ENCODE results near the gene RHOB. TPM values are rescaled to one million over a fixed set of nuclear protein-coding genes. Genes with fewer than 3 reads are reported as not detected.

RHOB gene
- total and polyA plus RNA-seq, 2 donors (not counting 1 experiment from before 2014, with no cell fraction given), result 63.0 to 1,037 TPM

- ChIA-PET CTCF (interaction anchor here (1.0 to 8.0 kb wide), 3 partner anchors 17 to 242 kb away, joined by 3 to 148 read pairs (median 128); partner anchors contain the start of gene HS1BP3), POLR2A (no interaction called here)
- TF ChIP-seq EZH2 (IDR thresholded peaks at IDR 0.05; ENCODE audit: borderline replicate concordance, insufficient read depth, low read depth, low read length, poor library complexity, severe bottlenecking) (no peak), CTCF (IDR thresholded peaks at IDR 0.05) (no peak)
- H4K20me1 ChIP-seq (ENCODE audit: control insufficient read depth, insufficient read depth, low read length, poor library complexity, severe bottlenecking), result no peaks in the 10 kb centered on the region
- no peaks in the 10 kb centered on the region for H3K4me1 ChIP-seq (ENCODE audit: control insufficient read depth in 2 of 2, insufficient read depth in 2 of 2, low read length in 2 of 2)
- no peak overlapping the region for H2AFZ ChIP-seq (ENCODE audit: insufficient read depth, low read depth, low read length, poor library complexity, severe bottlenecking)
- Mint-ChIP-seq H3K27me3 (peaks cover 4% of the 10 kb centered on the region), H3K27ac (no peak overlapping the region), H3K9me3 (ENCODE audit: insufficient read depth) (peaks cover 12% of the 10 kb centered on the region), H3K4me1 (peaks cover 2% of the 10 kb centered on the region), H3K4me3 (no peak overlapping the region)
- no peak overlapping the region for H3K4me2 ChIP-seq (replicated peaks; ENCODE audit: low read depth, low read length, poor library complexity, severe bottlenecking)
- H3K9ac ChIP-seq (ENCODE audit: low read length), result no peak overlapping the region
- H3K27ac ChIP-seq (ENCODE audit: low read length in 2 of 2), result no peak overlapping the region
- ATAC-seq (ENCODE audit: low read depth) (no peak), DNase-seq (no peak)
- H3K36me3 ChIP-seq (replicated peaks in 1 of 2; ENCODE audit: control extremely low read depth in 1 of 2, control insufficient read depth in 1 of 2, extremely low read depth in 1 of 2, insufficient read depth in 2 of 2, low read length in 1 of 2), result no peaks in the 10 kb centered on the region
- intact Hi-C loops (cut with micrococcal nuclease), result no loop called here
- no peaks in the 10 kb centered on the region for H3K79me2 ChIP-seq (ENCODE audit: control insufficient read depth, insufficient read depth, low read length)
- H3K9me3 ChIP-seq (ENCODE audit: control extremely low read depth in 1 of 3, control insufficient read depth in 2 of 3, insufficient read depth in 1 of 3, low read length in 2 of 3), result peaks cover 7 to 24% (median 16%) of the 10 kb centered on the region in 3 donors
- no peak overlapping the region for H3K4me3 ChIP-seq (ENCODE audit: control extremely low read depth in 1 of 5, extremely low read depth in 1 of 5, insufficient read depth in 1 of 5, low read depth in 2 of 5, low read length in 4 of 5)
- peaks cover 0 to 12% (median 3%) of the 10 kb centered on the region in 4 experiments for H3K27me3 ChIP-seq (replicated peaks in 1 of 4; ENCODE audit: control extremely low read depth in 1 of 4, control insufficient read depth in 3 of 4, insufficient read depth in 4 of 4, low read length in 3 of 4)
Measured at GRCh38 chr2:20409039-20409438, 37.8 kb upstream of the RHOB start.

DNA sequence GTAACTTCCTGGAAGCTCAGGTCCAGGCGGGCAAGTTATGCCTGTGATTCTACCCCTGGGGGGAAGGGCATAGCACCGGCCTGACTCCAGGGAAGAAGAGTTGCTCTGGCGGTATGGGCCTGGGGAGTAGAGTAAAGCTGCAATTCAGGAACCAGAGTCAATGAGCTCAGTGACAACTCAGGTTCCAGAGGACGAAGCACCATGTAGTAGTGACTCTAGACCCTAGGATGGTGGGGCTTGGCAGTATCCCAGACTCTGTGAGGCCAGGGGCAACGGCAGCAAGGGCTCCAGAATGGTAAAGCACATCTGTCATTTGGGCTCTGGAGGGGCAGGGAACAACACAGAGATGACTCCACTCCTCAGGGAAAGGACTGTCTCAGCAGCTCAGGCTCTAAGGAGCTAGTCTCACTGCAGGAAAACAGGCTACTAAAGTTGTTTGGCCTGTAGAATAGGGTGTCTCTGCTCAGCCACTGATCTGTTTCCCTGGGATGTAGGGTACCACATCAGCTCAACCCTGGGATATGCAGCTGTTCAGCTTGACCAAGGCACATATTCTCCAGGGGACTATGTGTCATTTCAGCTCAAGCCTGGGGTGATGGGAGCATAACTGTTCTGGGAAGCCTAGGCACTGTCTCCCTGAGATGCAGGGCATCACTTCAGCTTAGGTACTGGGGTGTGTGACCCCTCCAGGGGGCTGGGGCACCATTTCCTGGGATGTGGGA, 36.2 kb upstream of the RHOB start:
- Mint-ChIP-seq H3K27ac (no peak overlapping the region), H3K27me3 (peaks cover 4% of the 10 kb centered on the region), H3K4me3 (no peak overlapping the region), H3K9me3 (ENCODE audit: insufficient read depth) (peaks cover 12% of the 10 kb centered on the region), H3K4me1 (peaks cover 2% of the 10 kb centered on the region)
- H3K27me3 ChIP-seq (replicated peaks in 1 of 4; ENCODE audit: control extremely low read depth in 1 of 4, control insufficient read depth in 3 of 4, insufficient read depth in 4 of 4, low read length in 3 of 4), result peaks cover 0 to 12% (median 3%) of the 10 kb centered on the region in 4 experiments
- no peak overlapping the region for H3K9ac ChIP-seq (ENCODE audit: low read length)
- no peaks in the 10 kb centered on the region for H3K36me3 ChIP-seq (replicated peaks in 1 of 2; ENCODE audit: control extremely low read depth in 1 of 2, control insufficient read depth in 1 of 2, extremely low read depth in 1 of 2, insufficient read depth in 2 of 2, low read length in 1 of 2)
- H3K4me1 ChIP-seq (ENCODE audit: control insufficient read depth in 2 of 2, insufficient read depth in 2 of 2, low read length in 2 of 2), result no peaks in the 10 kb centered on the region
- H4K20me1 ChIP-seq (ENCODE audit: control insufficient read depth, insufficient read depth, low read length, poor library complexity, severe bottlenecking), result no peaks in the 10 kb centered on the region
- H3K9me3 ChIP-seq (ENCODE audit: control extremely low read depth in 1 of 3, control insufficient read depth in 2 of 3, insufficient read depth in 1 of 3, low read length in 2 of 3), result peaks cover 7 to 24% (median 18%) of the 10 kb centered on the region in 3 donors
- CTCF ChIA-PET, result interaction anchor here (0.6 to 8.0 kb wide), 35 partner anchors 7 to 395 kb away, joined by 3 to 148 read pairs (median 5); partner anchors contain the start of genes HS1BP3 and RHOB
- ATAC-seq (ENCODE audit: low read depth) (no peak), DNase-seq (no peak)
- whole genome bisulfite sequencing (ENCODE audit: insufficient coverage), result 91% methylated on average over 5 of the region's 5 CpGs
- H3K4me2 ChIP-seq (replicated peaks; ENCODE audit: low read depth, low read length, poor library complexity, severe bottlenecking), result no peak overlapping the region
- intact Hi-C loops (cut with micrococcal nuclease), result loop anchor here (1.0 to 5.0 kb wide), 2 partner anchors 37 to 232 kb away; partner anchors contain the start of gene RHOB
- no peak overlapping the region for H3K27ac ChIP-seq (ENCODE audit: low read length in 2 of 2)
- no peaks in the 10 kb centered on the region for H3K79me2 ChIP-seq (ENCODE audit: control insufficient read depth, insufficient read depth, low read length)
- no peak overlapping the region for H3K4me3 ChIP-seq (ENCODE audit: control extremely low read depth in 1 of 5, extremely low read depth in 1 of 5, insufficient read depth in 1 of 5, low read depth in 2 of 5, low read length in 4 of 5)
- POLR2A ChIA-PET, result interaction anchor here (0.5 to 1.4 kb wide), 2 partner anchors 232 to 261 kb away, joined by 3 to 9 read pairs; no protein-coding TSS in a partner anchor
- TF ChIP-seq CTCF (IDR thresholded peaks at IDR 0.05) (no peak), EZH2 (IDR thresholded peaks at IDR 0.05; ENCODE audit: borderline replicate concordance, insufficient read depth, low read depth, low read length, poor library complexity, severe bottlenecking) (no peak)
- no peak overlapping the region for H2AFZ ChIP-seq (ENCODE audit: insufficient read depth, low read depth, low read length, poor library complexity, severe bottlenecking)
